NCI-H526 (cell line): ENCODE data around the gene ENTR1.
A peak's percentile ranks its signal among the peaks of the same experiment; 100 is the strongest.

ENCODE experiments used
- DNase-seq, 2 experiments: peaks; one replicate each; lab custom pipeline; 2025; lab: John Stamatoyannopoulos, UW

Gene ENTR1

GRCh38 chr9:136361754-136362449, 48.5 kb downstream of the ENTR1 start:
- no peak for DNase-seq

DNA sequence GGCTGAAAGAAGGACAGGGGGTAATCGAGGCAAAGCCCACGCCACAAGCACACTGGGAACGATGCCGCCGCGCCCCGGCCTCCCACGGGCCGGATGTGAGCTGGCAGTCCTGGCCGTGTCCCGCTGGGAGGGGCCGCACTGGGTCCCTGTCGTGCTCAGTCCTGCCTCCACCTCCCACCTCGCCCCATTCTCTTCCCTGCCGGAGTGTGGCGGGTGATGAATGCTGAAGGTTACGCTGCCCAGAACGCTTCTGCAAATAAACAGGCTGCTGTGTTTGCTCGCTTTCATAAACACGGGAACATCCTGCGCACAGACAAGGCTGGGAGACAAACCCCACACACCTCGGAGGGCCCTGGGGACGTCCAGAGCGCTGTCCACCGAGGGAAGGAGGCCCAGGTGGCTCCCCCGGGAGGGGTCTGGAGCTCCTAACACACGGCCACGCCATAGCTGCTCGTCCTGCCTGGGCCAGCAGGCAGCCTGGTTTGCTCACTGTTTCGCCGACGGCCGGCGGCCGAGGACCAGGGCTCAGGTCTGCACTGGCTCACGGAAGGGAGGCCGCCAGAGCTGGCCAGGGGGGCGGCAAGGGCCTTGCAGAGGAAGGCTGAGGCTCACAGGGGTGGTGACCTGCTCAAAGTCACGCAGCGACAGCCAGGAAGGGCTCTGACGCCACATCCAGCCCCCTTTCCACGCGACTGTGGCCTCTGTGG, 49.2 kb downstream of the ENTR1 start:
- DNase-seq: no peak

DNA sequence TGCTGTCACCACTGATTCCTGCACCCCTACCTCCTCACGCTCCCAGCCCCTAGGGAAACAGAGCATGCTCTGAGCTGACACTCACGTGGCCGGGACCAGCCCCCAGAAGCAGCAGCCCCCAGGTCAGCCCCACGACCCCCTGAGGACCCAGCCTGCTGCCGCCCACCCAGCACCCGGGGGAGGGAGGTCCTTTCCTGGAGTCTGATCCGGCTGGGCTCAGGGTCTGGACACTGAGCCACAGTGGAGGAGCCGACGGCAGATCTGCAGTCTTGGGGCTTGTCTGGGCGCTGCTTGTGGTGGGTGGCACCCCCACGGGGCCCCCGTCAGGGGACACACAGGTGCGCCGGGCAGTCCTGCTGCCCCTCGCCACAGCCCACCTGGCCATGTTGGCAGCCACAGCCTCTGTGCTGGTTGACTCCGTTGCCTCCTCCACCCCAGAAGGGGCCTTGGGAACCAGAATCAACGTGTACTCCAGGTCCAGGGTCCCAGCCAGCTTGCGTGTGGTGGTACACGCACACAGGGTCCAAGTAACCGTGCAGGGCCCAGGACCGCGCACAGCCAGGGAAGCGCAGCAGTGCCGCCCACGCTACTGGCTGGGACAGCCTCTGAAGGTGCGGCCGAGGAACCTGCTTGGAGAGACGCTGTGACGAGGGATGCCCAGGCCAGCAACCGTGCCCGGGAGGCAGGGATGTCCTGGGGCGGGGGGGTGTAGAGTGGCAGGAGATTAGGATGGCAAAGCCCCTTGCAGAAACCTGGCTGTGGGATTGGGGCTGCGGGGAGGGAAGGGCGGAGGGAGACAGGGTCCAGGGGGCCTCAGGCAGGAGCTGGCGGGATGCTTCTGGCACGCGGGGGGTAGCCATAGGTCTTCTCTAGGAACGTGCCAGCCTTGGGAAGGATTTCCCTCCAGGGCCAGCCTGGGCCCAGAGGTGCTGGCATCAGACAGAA, 50.4 kb downstream of the ENTR1 start:
- no peak for DNase-seq

DNA sequence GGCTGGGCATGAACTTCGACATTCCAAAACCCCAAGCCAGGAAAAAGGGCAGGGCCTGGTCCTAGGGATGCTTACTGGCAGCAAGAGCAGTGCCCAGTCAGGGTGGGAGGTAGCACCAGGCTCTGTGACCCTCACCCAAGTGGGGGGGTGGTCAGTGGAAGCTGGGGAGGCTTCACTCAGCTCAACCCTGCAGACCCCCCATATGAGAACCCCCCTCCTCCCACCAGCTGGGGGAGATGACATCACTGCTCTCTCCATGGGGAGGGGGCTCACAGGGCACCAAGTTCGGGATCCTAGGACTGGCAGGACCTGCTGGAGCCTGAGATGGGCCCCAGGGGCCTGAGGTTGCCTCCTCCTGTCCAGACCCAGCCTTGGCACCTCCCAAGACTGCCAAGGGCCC, 51.5 kb downstream of the ENTR1 start:
- no peak for DNase-seq

GRCh38 chr9:136358016-136358415, 52.4 kb downstream of the ENTR1 start:
- DNase-seq: no peak

GRCh38 chr9:136357202-136357725, 53.1 kb downstream of the ENTR1 start:
- no peak for DNase-seq

GRCh38 chr9:136355616-136356557, 54.5 kb downstream of the ENTR1 start:
- DNase-seq: no peak

- DNase-seq: peak in 1 of 2 experiments; percentile 22
These were observed 55.8 kb downstream of the ENTR1 start for GRCh38 chr9:136354592-136355085.

- DNase-seq: no peak
These were observed 56.5 kb downstream of the ENTR1 start for GRCh38 chr9:136353757-136354488.

DNA sequence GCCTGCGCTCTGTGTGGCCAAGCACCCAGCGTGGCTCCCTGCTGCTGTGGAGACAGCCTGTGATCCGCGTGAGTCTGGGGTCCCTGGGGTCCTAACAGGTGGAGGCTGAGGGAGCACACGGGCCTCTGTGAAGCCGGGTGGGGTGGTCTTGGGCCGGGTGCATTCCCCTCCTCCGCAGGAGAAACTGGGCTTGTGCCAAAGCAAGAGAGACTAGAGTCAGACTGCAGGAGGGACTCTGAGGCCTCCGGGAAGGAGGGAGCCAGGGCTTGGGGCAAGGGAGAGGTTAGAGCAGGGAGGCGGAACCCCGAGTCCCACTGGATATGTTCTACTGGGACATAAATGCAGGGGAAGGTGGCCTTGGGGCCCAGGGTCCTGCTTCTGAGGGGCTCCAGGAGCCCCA, 57.3 kb downstream of the ENTR1 start:
- DNase-seq: no peak

GRCh38 chr9:136352682-136353081, 57.7 kb downstream of the ENTR1 start:
- DNase-seq: no peak
